HepG2 (cell line): ENCODE results near the gene MCOLN1. TPM values are rescaled to one million over a fixed set of nuclear protein-coding genes. Genes with fewer than 3 reads are reported as not detected.

Experiments used
- HDAC2 ChIP-seq: sonication (generic); formaldehyde crosslinking; IDR thresholded peaks from 2 replicates; pipeline ENCODE4 v1.4.0; 2020; ENCODE audit warnings: missing genetic modification reagents
- HDAC6 ChIP-seq: fragments of 200-600 bp; sonication (generic); IDR thresholded peaks from 2 replicates; pipeline ENCODE4 v1.7.0; 2017; ENCODE audit warnings: mild to moderate bottlenecking, antibody characterized with exemption, low read length, low read depth
- KLF16 ChIP-seq, 2 experiments: sonication (generic) in 1 of 2; formaldehyde crosslinking in 1 of 2; IDR thresholded peaks; 2 replicates each; pipeline versions ENCODE4 v1.6.1 to v1.8.0; 2016 to 2023; ENCODE audit warnings: missing genetic modification reagents in 2 of 2, missing compliant biosample characterization in 1 of 2
- NAIF1 ChIP-seq: sonication (generic); formaldehyde crosslinking; IDR thresholded peaks from 2 replicates; pipeline ENCODE4 v1.5.0; 2020; ENCODE audit warnings: mild to moderate bottlenecking, missing genetic modification reagents, borderline replicate concordance
- SPEN ChIP-seq: sonication (generic); formaldehyde crosslinking; IDR thresholded peaks from 2 replicates; pipeline ENCODE4 v1.5.1; 2020; ENCODE audit warnings: low read depth, mild to moderate bottlenecking, missing genetic modification reagents
- ZNF160 ChIP-seq: sonication (generic); formaldehyde crosslinking; IDR thresholded peaks from 2 replicates; pipeline ENCODE4 v1.8.0; 2022; ENCODE audit warnings: mild to moderate bottlenecking, inconsistent platforms, missing genetic modification reagents
- ZNF251 ChIP-seq: sonication (generic); formaldehyde crosslinking; IDR thresholded peaks from 2 replicates; pipeline ENCODE4 v1.9.0; 2021; ENCODE audit warnings: mild to moderate bottlenecking, missing genetic modification reagents
- ZNF343 ChIP-seq: sonication (generic); formaldehyde crosslinking; IDR thresholded peaks from 2 replicates; pipeline ENCODE4 v1.4.0; 2020; ENCODE audit warnings: mild to moderate bottlenecking, missing genetic modification reagents
- ZNF775 ChIP-seq: sonication (generic); formaldehyde crosslinking; IDR thresholded peaks from 2 replicates; pipeline ENCODE4 v1.4.0; 2020; ENCODE audit warnings: missing genetic modification reagents, mild to moderate bottlenecking, moderate library complexity, borderline replicate concordance
- ZNF788 ChIP-seq: sonication (generic); formaldehyde crosslinking; IDR thresholded peaks from 2 replicates; pipeline ENCODE4 v1.5.0; 2020; ENCODE audit warnings: mild to moderate bottlenecking, missing genetic modification reagents, borderline replicate concordance
- polyA plus RNA-seq, 8 experiments: library from polyadenylated mRNA; depleted of rRNA in 3 of 8; stranded (reverse) in 7 of 8; unstranded in 1 of 8; fragments of >200 nt; fragmentation: Illumina TruSeq in 4 of 8; extraction: Trizol in 4 of 8; gene quantifications; 2 replicates each; pipeline versions ENCODE4 v1.2.1 to v1.2.3, GENCODE V29; 2011 to 2016; ENCODE audit warnings: low read depth in 4 of 8, missing spikeins in 1 of 8, mixed read lengths in 1 of 8; ENCODE audit not compliant: insufficient read depth in 1 of 8
- total RNA-seq, 5 experiments: library from RNA; depleted of rRNA; stranded (reverse); fragments of >200 nt; fragmentation: Illumina TruSeq; extraction: Trizol; gene quantifications; 2 replicates each; pipeline ENCODE4 v1.2.3, GENCODE V29; 2016; ENCODE audit warnings: low read depth in 1 of 5
- TF ChIP-seq, protein P1 (sequence below): sonication (generic); formaldehyde crosslinking; IDR thresholded peaks from 2 replicates; pipeline ENCODE4 v1.4.0; 2020; ENCODE audit warnings: missing genetic modification reagents
- TF ChIP-seq, protein P2 (sequence below): fragments of 450-650 bp; IDR thresholded peaks from 2 replicates; pipeline ENCODE4 v1.6.1; 2017
- TF ChIP-seq, protein P3 (sequence below): IDR thresholded peaks from 2 replicates; pipeline ENCODE4 v1.6.1; 2016
- TF ChIP-seq, protein P4 (sequence below): sonication (generic); formaldehyde crosslinking; IDR thresholded peaks from 2 replicates; pipeline ENCODE4 v1.4.0; 2020; ENCODE audit warnings: missing genetic modification reagents
- TF ChIP-seq, protein P5 (sequence below): sonication (generic); formaldehyde crosslinking; IDR thresholded peaks from 2 replicates; pipeline ENCODE4 v1.4.0; 2020; ENCODE audit warnings: missing genetic modification reagents
- TF ChIP-seq, protein P6 (sequence below): sonication (generic); formaldehyde crosslinking; IDR thresholded peaks from 2 replicates; pipeline ENCODE4; 2020; ENCODE audit warnings: missing genetic modification reagents, mild to moderate bottlenecking, borderline replicate concordance

The MCOLN1 gene
- total and polyA plus RNA-seq, 2 of the 13 experiments (the other 11 are each of a cell fraction or from before 2014, with no cell fraction given), result 3.4 to 15.7 TPM

DNA sequence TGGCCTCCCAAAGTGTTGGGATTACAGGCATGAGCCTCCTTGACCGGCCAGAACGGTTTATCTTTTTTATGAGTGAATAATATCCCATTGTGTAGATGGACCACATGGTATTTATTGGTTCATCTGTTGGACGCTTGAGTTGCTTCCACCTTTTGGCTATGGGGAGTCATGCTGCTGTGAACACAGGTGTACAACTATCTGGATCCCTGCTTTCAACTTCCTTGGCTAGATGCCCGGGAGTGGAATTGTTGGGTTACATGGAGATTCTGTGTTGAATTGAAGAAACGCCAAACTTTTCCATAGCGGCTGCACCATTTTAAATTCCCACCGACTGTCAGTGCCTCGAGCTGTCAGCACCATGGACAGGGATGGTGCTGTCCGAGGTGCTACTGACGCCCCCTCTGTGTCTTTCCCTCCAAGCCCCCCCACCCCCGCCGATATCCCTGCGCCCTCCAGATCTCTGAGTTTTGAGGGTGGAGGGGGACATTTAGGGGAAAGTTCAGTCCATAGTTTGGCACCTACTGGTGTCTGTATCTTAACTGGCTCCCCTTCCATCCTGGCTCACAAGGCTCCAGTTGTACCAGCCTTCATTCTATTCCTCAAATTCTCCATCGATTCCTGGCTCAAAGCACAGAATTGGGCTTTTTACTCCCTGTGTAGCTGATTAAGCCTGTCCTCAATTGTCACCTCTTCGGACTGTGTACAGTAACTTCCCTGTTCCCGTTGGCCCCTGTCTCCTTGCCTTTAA, 40.4 kb downstream of the MCOLN1 start (continued):
- TF ChIP-seq, protein P1, sequence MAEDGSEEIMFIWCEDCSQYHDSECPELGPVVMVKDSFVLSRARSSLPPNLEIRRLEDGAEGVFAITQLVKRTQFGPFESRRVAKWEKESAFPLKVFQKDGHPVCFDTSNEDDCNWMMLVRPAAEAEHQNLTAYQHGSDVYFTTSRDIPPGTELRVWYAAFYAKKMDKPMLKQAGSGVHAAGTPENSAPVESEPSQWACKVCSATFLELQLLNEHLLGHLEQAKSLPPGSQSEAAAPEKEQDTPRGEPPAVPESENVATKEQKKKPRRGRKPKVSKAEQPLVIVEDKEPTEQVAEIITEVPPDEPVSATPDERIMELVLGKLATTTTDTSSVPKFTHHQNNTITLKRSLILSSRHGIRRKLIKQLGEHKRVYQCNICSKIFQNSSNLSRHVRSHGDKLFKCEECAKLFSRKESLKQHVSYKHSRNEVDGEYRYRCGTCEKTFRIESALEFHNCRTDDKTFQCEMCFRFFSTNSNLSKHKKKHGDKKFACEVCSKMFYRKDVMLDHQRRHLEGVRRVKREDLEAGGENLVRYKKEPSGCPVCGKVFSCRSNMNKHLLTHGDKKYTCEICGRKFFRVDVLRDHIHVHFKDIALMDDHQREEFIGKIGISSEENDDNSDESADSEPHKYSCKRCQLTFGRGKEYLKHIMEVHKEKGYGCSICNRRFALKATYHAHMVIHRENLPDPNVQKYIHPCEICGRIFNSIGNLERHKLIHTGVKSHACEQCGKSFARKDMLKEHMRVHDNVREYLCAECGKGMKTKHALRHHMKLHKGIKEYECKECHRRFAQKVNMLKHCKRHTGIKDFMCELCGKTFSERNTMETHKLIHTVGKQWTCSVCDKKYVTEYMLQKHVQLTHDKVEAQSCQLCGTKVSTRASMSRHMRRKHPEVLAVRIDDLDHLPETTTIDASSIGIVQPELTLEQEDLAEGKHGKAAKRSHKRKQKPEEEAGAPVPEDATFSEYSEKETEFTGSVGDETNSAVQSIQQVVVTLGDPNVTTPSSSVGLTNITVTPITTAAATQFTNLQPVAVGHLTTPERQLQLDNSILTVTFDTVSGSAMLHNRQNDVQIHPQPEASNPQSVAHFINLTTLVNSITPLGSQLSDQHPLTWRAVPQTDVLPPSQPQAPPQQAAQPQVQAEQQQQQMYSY (CRISPR knock-in tag), result peak; percentile 86
- TF ChIP-seq ZNF160 (CRISPR knock-in tag) (peak; percentile 98), ZNF343 (CRISPR knock-in tag) (peak; percentile 87; the same call in 1 of the 2 replicates), ZNF251 (CRISPR knock-in tag) (peak; percentile 97), NAIF1 (CRISPR knock-in tag) (peak; percentile 78; the same call in 1 of the 2 replicates), HDAC6 (no peak), ZNF775 (CRISPR knock-in tag) (peak; percentile 75; the same call in 1 of the 2 replicates), KLF16 (CRISPR knock-in tag; IDR thresholded peaks at IDR 0.05) (peak; percentile 88 to 99; a peak in 3 of 4 replicates), SPEN (CRISPR knock-in tag) (peak; percentile 80; the same call in 1 of the 2 replicates), ZNF788 (no peak; the same call in 1 of the 2 replicates), HDAC2 (peak; percentile 66)
- TF ChIP-seq, protein P2, sequence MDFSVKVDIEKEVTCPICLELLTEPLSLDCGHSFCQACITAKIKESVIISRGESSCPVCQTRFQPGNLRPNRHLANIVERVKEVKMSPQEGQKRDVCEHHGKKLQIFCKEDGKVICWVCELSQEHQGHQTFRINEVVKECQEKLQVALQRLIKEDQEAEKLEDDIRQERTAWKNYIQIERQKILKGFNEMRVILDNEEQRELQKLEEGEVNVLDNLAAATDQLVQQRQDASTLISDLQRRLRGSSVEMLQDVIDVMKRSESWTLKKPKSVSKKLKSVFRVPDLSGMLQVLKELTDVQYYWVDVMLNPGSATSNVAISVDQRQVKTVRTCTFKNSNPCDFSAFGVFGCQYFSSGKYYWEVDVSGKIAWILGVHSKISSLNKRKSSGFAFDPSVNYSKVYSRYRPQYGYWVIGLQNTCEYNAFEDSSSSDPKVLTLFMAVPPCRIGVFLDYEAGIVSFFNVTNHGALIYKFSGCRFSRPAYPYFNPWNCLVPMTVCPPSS, result no peak
- TF ChIP-seq, protein P3, sequence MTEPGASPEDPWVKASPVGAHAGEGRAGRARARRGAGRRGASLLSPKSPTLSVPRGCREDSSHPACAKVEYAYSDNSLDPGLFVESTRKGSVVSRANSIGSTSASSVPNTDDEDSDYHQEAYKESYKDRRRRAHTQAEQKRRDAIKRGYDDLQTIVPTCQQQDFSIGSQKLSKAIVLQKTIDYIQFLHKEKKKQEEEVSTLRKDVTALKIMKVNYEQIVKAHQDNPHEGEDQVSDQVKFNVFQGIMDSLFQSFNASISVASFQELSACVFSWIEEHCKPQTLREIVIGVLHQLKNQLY, result peak; percentile 86
- TF ChIP-seq, protein P4, sequence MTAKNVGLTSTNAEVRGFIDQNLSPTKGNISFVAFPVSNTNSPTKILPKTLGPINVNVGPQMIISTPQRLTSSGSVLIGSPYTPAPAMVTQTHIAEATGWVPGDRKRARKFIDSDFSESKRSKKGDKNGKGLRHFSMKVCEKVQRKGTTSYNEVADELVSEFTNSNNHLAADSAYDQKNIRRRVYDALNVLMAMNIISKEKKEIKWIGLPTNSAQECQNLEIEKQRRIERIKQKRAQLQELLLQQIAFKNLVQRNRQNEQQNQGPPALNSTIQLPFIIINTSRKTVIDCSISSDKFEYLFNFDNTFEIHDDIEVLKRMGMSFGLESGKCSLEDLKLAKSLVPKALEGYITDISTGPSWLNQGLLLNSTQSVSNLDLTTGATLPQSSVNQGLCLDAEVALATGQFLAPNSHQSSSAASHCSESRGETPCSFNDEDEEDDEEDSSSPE (CRISPR knock-in tag), result peak; percentile 68
- TF ChIP-seq, protein P5, sequence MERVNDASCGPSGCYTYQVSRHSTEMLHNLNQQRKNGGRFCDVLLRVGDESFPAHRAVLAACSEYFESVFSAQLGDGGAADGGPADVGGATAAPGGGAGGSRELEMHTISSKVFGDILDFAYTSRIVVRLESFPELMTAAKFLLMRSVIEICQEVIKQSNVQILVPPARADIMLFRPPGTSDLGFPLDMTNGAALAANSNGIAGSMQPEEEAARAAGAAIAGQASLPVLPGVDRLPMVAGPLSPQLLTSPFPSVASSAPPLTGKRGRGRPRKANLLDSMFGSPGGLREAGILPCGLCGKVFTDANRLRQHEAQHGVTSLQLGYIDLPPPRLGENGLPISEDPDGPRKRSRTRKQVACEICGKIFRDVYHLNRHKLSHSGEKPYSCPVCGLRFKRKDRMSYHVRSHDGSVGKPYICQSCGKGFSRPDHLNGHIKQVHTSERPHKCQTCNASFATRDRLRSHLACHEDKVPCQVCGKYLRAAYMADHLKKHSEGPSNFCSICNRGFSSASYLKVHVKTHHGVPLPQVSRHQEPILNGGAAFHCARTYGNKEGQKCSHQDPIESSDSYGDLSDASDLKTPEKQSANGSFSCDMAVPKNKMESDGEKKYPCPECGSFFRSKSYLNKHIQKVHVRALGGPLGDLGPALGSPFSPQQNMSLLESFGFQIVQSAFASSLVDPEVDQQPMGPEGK (CRISPR knock-in tag), result peak; percentile 87
- TF ChIP-seq, protein P6, sequence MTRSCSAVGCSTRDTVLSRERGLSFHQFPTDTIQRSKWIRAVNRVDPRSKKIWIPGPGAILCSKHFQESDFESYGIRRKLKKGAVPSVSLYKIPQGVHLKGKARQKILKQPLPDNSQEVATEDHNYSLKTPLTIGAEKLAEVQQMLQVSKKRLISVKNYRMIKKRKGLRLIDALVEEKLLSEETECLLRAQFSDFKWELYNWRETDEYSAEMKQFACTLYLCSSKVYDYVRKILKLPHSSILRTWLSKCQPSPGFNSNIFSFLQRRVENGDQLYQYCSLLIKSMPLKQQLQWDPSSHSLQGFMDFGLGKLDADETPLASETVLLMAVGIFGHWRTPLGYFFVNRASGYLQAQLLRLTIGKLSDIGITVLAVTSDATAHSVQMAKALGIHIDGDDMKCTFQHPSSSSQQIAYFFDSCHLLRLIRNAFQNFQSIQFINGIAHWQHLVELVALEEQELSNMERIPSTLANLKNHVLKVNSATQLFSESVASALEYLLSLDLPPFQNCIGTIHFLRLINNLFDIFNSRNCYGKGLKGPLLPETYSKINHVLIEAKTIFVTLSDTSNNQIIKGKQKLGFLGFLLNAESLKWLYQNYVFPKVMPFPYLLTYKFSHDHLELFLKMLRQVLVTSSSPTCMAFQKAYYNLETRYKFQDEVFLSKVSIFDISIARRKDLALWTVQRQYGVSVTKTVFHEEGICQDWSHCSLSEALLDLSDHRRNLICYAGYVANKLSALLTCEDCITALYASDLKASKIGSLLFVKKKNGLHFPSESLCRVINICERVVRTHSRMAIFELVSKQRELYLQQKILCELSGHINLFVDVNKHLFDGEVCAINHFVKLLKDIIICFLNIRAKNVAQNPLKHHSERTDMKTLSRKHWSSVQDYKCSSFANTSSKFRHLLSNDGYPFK (CRISPR knock-in tag), result no peak; the same call in 1 of the 2 replicates
